Thymus (tissue), 11 donors: Measurements from ENCODE around the gene ZBTB47. TPM values are rescaled to one million over a fixed set of nuclear protein-coding genes. Genes with fewer than 3 reads are reported as not detected.

Experiments
- DNase-seq, 9 donors: peaks; one replicate each; pipeline ENCODE4 v3.0.0-alpha.2; 2013; ENCODE audit warnings: low spot score in 9 of 9, low read depth in 6 of 9, missing footprints in 1 of 9
- H3K27ac ChIP-seq, 2 donors: one replicate each; pipeline ENCODE4 v1.5.1; 2013; ENCODE audit warnings: control low read depth in 1 of 2, low read depth in 1 of 2, low read length in 1 of 2, mild to moderate bottlenecking in 1 of 2, moderate library complexity in 1 of 2
- H3K27me3 ChIP-seq, 2 donors: one replicate each; pipeline ENCODE4 v1.5.1; 2013; ENCODE audit warnings: low read length in 1 of 2; ENCODE audit not compliant: control insufficient read depth in 2 of 2, insufficient read depth in 1 of 2
- H3K36me3 ChIP-seq, 2 donors: one replicate each; pipeline ENCODE4 v1.5.1; 2013; ENCODE audit warnings: low read length in 1 of 2, mild to moderate bottlenecking in 1 of 2, moderate library complexity in 1 of 2; ENCODE audit not compliant: control insufficient read depth in 2 of 2, insufficient read depth in 2 of 2
- H3K4me1 ChIP-seq, 2 donors: one replicate each; pipeline ENCODE4 v1.5.1; 2013; ENCODE audit warnings: low read length in 2 of 2; ENCODE audit not compliant: control insufficient read depth in 2 of 2, insufficient read depth in 2 of 2
- H3K4me3 ChIP-seq, 2 donors: one replicate each; pipeline ENCODE4 v1.5.1; 2013; ENCODE audit warnings: low read length in 2 of 2, control low read depth in 1 of 2, mild to moderate bottlenecking in 1 of 2
- H3K9me3 ChIP-seq, 2 donors: one replicate each; pipeline ENCODE4 v1.5.1; 2013; ENCODE audit warnings: low read length in 1 of 2, mild to moderate bottlenecking in 1 of 2; ENCODE audit not compliant: control insufficient read depth in 2 of 2, insufficient read depth in 1 of 2
- WGBS: extraction: QIAGEN DNeasy Blood & Tissue Kit; methylation state at CpG from one replicate; pipeline ENCODE4 v1.1.7; 2013; 5-methylcytosine and 5-hydroxymethylcytosine counted together
- polyA plus RNA-seq: library from polyadenylated mRNA; stranded (reverse); fragments of 200-250 nt; gene quantifications from one replicate; pipeline ENCODE4 v1.2.3, GENCODE V29; 2013
- total RNA-seq: library from RNA; stranded (reverse); fragments of 120-200 nt; gene quantifications from one replicate; pipeline ENCODE4 v1.2.4, GENCODE V29; 2013
- donor health status: healthy.

The ZBTB47 gene
- total and polyA plus RNA-seq, 2 donors = 2.5 to 5.1 TPM

GRCh38 chr3:42705058-42705767 is 51.7 kb downstream of the ZBTB47 start:
- H3K4me1 ChIP-seq = no peaks in the 10 kb centered on the region
- no peak for DNase-seq
- no peak overlapping the region for H3K27ac ChIP-seq
- 88% methylated on average over 7 of the region's 7 CpGs for WGBS
- H3K27me3 ChIP-seq = no peaks in the 10 kb centered on the region
- H3K9me3 ChIP-seq = peaks cover 0 to 1% of the 10 kb centered on the region in 2 donors
- H3K4me3 ChIP-seq = no peak overlapping the region
- no peaks in the 10 kb centered on the region for H3K36me3 ChIP-seq

- peaks cover 0 to 1% of the 10 kb centered on the region in 2 donors for H3K9me3 ChIP-seq
- 86% methylated on average over 10 of the region's 10 CpGs for WGBS
- no peaks in the 10 kb centered on the region for H3K36me3 ChIP-seq
- no peak for DNase-seq
- no peaks in the 10 kb centered on the region for H3K27me3 ChIP-seq
- H3K27ac ChIP-seq = no peak overlapping the region
- no peak overlapping the region for H3K4me3 ChIP-seq
- H3K4me1 ChIP-seq = no peaks in the 10 kb centered on the region
These were observed 52.6 kb downstream of the ZBTB47 start for GRCh38 chr3:42705962-42706585.

GRCh38 chr3:42706721-42707619 is 53.5 kb downstream of the ZBTB47 start:
- Histone ChIP-seq H3K27ac (no peak overlapping the region), H3K36me3 (no peaks in the 10 kb centered on the region), H3K9me3 (no peaks in the 10 kb centered on the region), H3K4me3 (no peak overlapping the region), H3K27me3 (peaks cover 0 to 4% of the 10 kb centered on the region in 2 donors), H3K4me1 (no peaks in the 10 kb centered on the region)
- 88% methylated on average over 7 of the region's 7 CpGs for WGBS
- no peak for DNase-seq

GRCh38 chr3:42707620-42708355 is 54.3 kb downstream of the ZBTB47 start:
- Histone ChIP-seq H3K4me3 (no peak overlapping the region), H3K36me3 (no peaks in the 10 kb centered on the region), H3K9me3 (no peaks in the 10 kb centered on the region), H3K27ac (no peak overlapping the region), H3K4me1 (no peaks in the 10 kb centered on the region), H3K27me3 (peaks cover 0 to 7% of the 10 kb centered on the region in 2 donors)
- DNase-seq = no peak
- WGBS = 90% methylated on average over 8 of the region's 8 CpGs

GRCh38 chr3:42708611-42709151 is 55.2 kb downstream of the ZBTB47 start:
- no peaks in the 10 kb centered on the region for H3K4me1 ChIP-seq
- H3K36me3 ChIP-seq = no peaks in the 10 kb centered on the region
- WGBS = 97% methylated on average over 10 of the region's 10 CpGs
- H3K4me3 ChIP-seq = no peak overlapping the region
- no peaks in the 10 kb centered on the region for H3K9me3 ChIP-seq
- no peak for DNase-seq
- peaks cover 0 to 9% of the 10 kb centered on the region in 2 donors for H3K27me3 ChIP-seq
- H3K27ac ChIP-seq = no peak overlapping the region

GRCh38 chr3:42709621-42710020 is 56.1 kb downstream of the ZBTB47 start:
- Histone ChIP-seq H3K36me3 (no peaks in the 10 kb centered on the region), H3K27me3 (peaks cover 0 to 9% of the 10 kb centered on the region in 2 donors), H3K27ac (no peak overlapping the region), H3K9me3 (no peaks in the 10 kb centered on the region), H3K4me3 (no peak overlapping the region), H3K4me1 (no peaks in the 10 kb centered on the region)
- no peak for DNase-seq
- 98% methylated on average over 10 of the region's 10 CpGs for WGBS

GRCh38 chr3:42710323-42711021 is 57.0 kb downstream of the ZBTB47 start:
- H3K4me3 ChIP-seq = no peak overlapping the region
- H3K9me3 ChIP-seq = no peaks in the 10 kb centered on the region
- 86% methylated on average over 7 of the region's 7 CpGs for WGBS
- H3K36me3 ChIP-seq = no peaks in the 10 kb centered on the region
- H3K27ac ChIP-seq = no peak overlapping the region
- peaks cover 0 to 9% of the 10 kb centered on the region in 2 donors for H3K27me3 ChIP-seq
- H3K4me1 ChIP-seq = no peaks in the 10 kb centered on the region
- DNase-seq = no peak
